ENCODE measurements around the gene MAGI2. TPM values are rescaled to one million over a fixed set of nuclear protein-coding genes. Genes with fewer than 3 reads are reported as not detected.

The MAGI2 gene
- total RNA-seq, 1 donor from 2014 or later, result 0.38 TPM

- DNase-seq (no peak), ATAC-seq (ENCODE audit: low read depth) (no peak)
- Mint-ChIP-seq H3K4me3 (no peak overlapping the region), H3K27me3 (no peaks in the 10 kb centered on the region), H3K36me3 (ENCODE audit: low read depth) (no peaks in the 10 kb centered on the region), H3K27ac (no peak overlapping the region), H3K9me3 (no peaks in the 10 kb centered on the region), H3K4me1 (no peaks in the 10 kb centered on the region)
- TF ChIP-seq CTCF (IDR thresholded peaks at IDR 0.05), result no peak
- ChIA-PET POLR2A (no interaction called here), CTCF (no interaction called here)
- intact Hi-C loops (cut with micrococcal nuclease), result no loop called here
These were observed 195.5 kb downstream of the MAGI2 start for GRCh38 chr7:79257959-79258358.

GRCh38 chr7:79245623-79246249 lies 207.7 kb downstream of the MAGI2 start:
- H3K36me3 Mint-ChIP-seq (ENCODE audit: low read depth), result no peaks in the 10 kb centered on the region
- ChIA-PET CTCF (no interaction called here), POLR2A (no interaction called here)
- DNase-seq (no peak), ATAC-seq (ENCODE audit: low read depth) (no peak)
- TF ChIP-seq CTCF (IDR thresholded peaks at IDR 0.05), result no peak
- H3K9me3 Mint-ChIP-seq, result peaks cover 3% of the 10 kb centered on the region
- H3K4me1 Mint-ChIP-seq, result no peaks in the 10 kb centered on the region
- no peak overlapping the region for H3K4me3 Mint-ChIP-seq
- intact Hi-C loops (cut with micrococcal nuclease), result no loop called here
- H3K27ac Mint-ChIP-seq, result no peak overlapping the region
- H3K27me3 Mint-ChIP-seq, result no peaks in the 10 kb centered on the region

GRCh38 chr7:79244482-79244881 lies 209.0 kb downstream of the MAGI2 start:
- TF ChIP-seq CTCF (IDR thresholded peaks at IDR 0.05), result no peak
- Mint-ChIP-seq H3K27me3 (no peaks in the 10 kb centered on the region), H3K4me3 (no peak overlapping the region), H3K27ac (no peak overlapping the region), H3K4me1 (no peaks in the 10 kb centered on the region), H3K36me3 (ENCODE audit: low read depth) (no peaks in the 10 kb centered on the region), H3K9me3 (peaks cover 3% of the 10 kb centered on the region)
- DNase-seq, result no peak
- intact Hi-C loops (cut with micrococcal nuclease), result no loop called here
- ATAC-seq (ENCODE audit: low read depth), result no peak
- CTCF ChIA-PET, result no interaction called here
- POLR2A ChIA-PET, result no interaction called here

- ATAC-seq (ENCODE audit: low read depth) (no peak), DNase-seq (no peak)
- peaks cover 2% of the 10 kb centered on the region for H3K9me3 Mint-ChIP-seq
- ChIA-PET POLR2A (no interaction called here), CTCF (no interaction called here)
- no peaks in the 10 kb centered on the region for H3K27me3 Mint-ChIP-seq
- intact Hi-C loops (cut with micrococcal nuclease), result no loop called here
- TF ChIP-seq CTCF (IDR thresholded peaks at IDR 0.05), result no peak
- H3K36me3 Mint-ChIP-seq (ENCODE audit: low read depth), result no peaks in the 10 kb centered on the region
- no peak overlapping the region for H3K27ac Mint-ChIP-seq
- H3K4me1 Mint-ChIP-seq, result no peaks in the 10 kb centered on the region
- H3K4me3 Mint-ChIP-seq, result no peak overlapping the region
These were observed 212.0 kb downstream of the MAGI2 start for GRCh38 chr7:79241288-79242060.

- no peak overlapping the region for H3K27ac Mint-ChIP-seq
- DNase-seq (no peak), ATAC-seq (ENCODE audit: low read depth) (no peak)
- TF ChIP-seq CTCF (IDR thresholded peaks at IDR 0.05), result no peak
- H3K4me3 Mint-ChIP-seq, result no peak overlapping the region
- no peaks in the 10 kb centered on the region for H3K36me3 Mint-ChIP-seq (ENCODE audit: low read depth)
- intact Hi-C loops (cut with micrococcal nuclease), result no loop called here
- H3K4me1 Mint-ChIP-seq, result no peaks in the 10 kb centered on the region
- no peaks in the 10 kb centered on the region for H3K27me3 Mint-ChIP-seq
- H3K9me3 Mint-ChIP-seq, result no peaks in the 10 kb centered on the region
- ChIA-PET POLR2A (no interaction called here), CTCF (no interaction called here)
These were observed 213.1 kb downstream of the MAGI2 start for GRCh38 chr7:79240413-79240812.

Measured in activated B cell treated with CpG ODN at 0.5 μM for 24 hours (primary cell).